ENCODE measurements around the gene KRT81. TPM values are rescaled to one million over a fixed set of nuclear protein-coding genes. Genes with fewer than 3 reads are reported as not detected.

The KRT81 gene
- total and polyA plus RNA-seq, 8 donors, result 0.12 to 0.26 TPM; not detected in 6

- DNase-seq (no peak), ATAC-seq (no peak)
- Histone ChIP-seq H3K36me3 (no peaks in the 10 kb centered on the region), H3K4me3 (no peak overlapping the region), H3K4me1 (no peaks in the 10 kb centered on the region), H3K27me3 (peaks cover 5 to 67% of the 10 kb centered on the region in 2 donors), H3K9me3 (no peaks in the 10 kb centered on the region), H3K27ac (no peak overlapping the region)
- intact Hi-C loops (cut with DNase I), result loop anchor here in 1 of 2 donors (5.0 kb wide), 1 partner anchor 166 kb away; no protein-coding TSS in a partner anchor
- TF ChIP-seq, protein P1, sequence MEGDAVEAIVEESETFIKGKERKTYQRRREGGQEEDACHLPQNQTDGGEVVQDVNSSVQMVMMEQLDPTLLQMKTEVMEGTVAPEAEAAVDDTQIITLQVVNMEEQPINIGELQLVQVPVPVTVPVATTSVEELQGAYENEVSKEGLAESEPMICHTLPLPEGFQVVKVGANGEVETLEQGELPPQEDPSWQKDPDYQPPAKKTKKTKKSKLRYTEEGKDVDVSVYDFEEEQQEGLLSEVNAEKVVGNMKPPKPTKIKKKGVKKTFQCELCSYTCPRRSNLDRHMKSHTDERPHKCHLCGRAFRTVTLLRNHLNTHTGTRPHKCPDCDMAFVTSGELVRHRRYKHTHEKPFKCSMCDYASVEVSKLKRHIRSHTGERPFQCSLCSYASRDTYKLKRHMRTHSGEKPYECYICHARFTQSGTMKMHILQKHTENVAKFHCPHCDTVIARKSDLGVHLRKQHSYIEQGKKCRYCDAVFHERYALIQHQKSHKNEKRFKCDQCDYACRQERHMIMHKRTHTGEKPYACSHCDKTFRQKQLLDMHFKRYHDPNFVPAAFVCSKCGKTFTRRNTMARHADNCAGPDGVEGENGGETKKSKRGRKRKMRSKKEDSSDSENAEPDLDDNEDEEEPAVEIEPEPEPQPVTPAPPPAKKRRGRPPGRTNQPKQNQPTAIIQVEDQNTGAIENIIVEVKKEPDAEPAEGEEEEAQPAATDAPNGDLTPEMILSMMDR (IDR thresholded peaks at IDR 0.05), result no peak
Measured at GRCh38 chr12:52323416-52324152, 32.2 kb upstream of the KRT81 start.

GRCh38 chr12:52323001-52323400, 31.7 kb upstream of the KRT81 start:
- TF ChIP-seq, protein P1 (IDR thresholded peaks at IDR 0.05), result no peak

DNA sequence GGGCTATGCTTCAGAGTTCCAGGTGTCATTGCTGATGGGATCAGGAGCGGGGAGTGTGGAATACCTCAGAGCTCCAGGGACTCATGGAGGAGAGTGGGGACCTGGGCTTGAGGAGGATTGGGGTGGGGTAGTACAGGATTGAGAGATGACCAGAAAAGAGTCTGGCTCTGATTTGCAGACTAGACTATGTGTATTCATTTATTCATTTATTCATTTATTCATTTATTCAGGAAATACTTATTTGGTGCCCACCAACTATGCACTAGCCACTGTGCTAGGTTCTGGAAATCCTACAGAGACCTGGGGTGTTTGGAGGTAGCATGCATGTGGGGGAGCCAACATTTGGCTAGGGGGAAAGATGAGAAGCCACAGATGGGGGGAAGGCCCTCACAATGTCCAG, 30.7 kb upstream of the KRT81 start:
- intact Hi-C loops (cut with DNase I), result loop anchor here in 1 of 2 donors (5.0 kb wide), 1 partner anchor 165 kb away; no protein-coding TSS in a partner anchor
- Histone ChIP-seq H3K36me3 (no peaks in the 10 kb centered on the region), H3K4me3 (no peak overlapping the region), H3K27ac (no peak overlapping the region), H3K4me1 (no peaks in the 10 kb centered on the region), H3K27me3 (peaks cover 5 to 69% of the 10 kb centered on the region in 2 donors), H3K9me3 (no peaks in the 10 kb centered on the region)
- ATAC-seq, result no peak
- TF ChIP-seq, protein P1 (IDR thresholded peaks at IDR 0.05), result no peak
- DNase-seq, result no peak

More at GRCh38 chr12:52323001-52323400, 31.7 kb upstream of the KRT81 start:
- Histone ChIP-seq H3K27me3 (peaks cover 5 to 71% of the 10 kb centered on the region in 2 donors), H3K4me3 (no peak overlapping the region), H3K4me1 (no peaks in the 10 kb centered on the region), H3K27ac (no peak overlapping the region), H3K9me3 (no peaks in the 10 kb centered on the region), H3K36me3 (no peaks in the 10 kb centered on the region)
- ATAC-seq (no peak), DNase-seq (no peak)
- intact Hi-C loops (cut with DNase I), result loop anchor here in 1 of 2 donors (5.0 kb wide), 1 partner anchor 166 kb away; no protein-coding TSS in a partner anchor

DNA sequence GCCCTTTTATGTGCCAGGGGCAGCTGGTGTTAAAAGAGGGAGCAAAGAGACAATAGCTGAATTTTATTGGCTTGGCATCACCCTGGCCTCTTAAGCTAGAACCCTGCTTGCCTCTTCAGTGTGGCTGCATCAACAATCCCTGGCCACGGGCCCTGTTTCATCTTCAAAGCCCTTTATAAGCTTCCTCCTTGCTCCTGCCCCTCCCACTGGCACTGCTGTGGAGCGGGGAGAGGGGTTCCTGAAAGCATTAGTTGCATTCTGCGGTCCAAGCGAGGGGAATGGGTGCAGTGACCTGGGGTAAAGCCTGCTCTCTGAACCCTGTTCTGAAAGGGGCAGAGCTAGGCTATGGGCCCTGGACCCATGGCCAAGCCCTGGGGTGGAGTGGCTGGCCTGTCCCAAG, 30.1 kb upstream of the KRT81 start:
- H3K9me3 ChIP-seq, result no peaks in the 10 kb centered on the region
- no peaks in the 10 kb centered on the region for H3K4me1 ChIP-seq
- no peaks in the 10 kb centered on the region for H3K36me3 ChIP-seq
- no peak for DNase-seq
- no peak for ATAC-seq
- H3K4me3 ChIP-seq, result no peak overlapping the region
- peaks cover 5 to 68% of the 10 kb centered on the region in 2 donors for H3K27me3 ChIP-seq
- TF ChIP-seq, protein P1 (IDR thresholded peaks at IDR 0.05), result no peak
- H3K27ac ChIP-seq, result no peak overlapping the region
- intact Hi-C loops (cut with DNase I), result loop anchor here in 1 of 2 donors (5.0 kb wide), 1 partner anchor 164 kb away; no protein-coding TSS in a partner anchor

- DNase-seq (no peak), ATAC-seq (no peak)
- Histone ChIP-seq H3K9me3 (no peaks in the 10 kb centered on the region), H3K36me3 (no peaks in the 10 kb centered on the region), H3K27ac (no peak within 1 kb of the TSS), H3K27me3 (peaks cover 5 to 68% of the 10 kb centered on the region in 2 donors), H3K4me3 (no peak within 1 kb of the TSS), H3K4me1 (no peaks in the 10 kb centered on the region)
- intact Hi-C loops (cut with DNase I), result loop anchor here in 1 of 2 donors (5.0 kb wide), 1 partner anchor 164 kb away; no protein-coding TSS in a partner anchor
- TF ChIP-seq, protein P1 (IDR thresholded peaks at IDR 0.05), result no peak
Measured at GRCh38 chr12:52320784-52321400, 29.6 kb upstream of the KRT81 start, which contains the start of gene KRT83. TSS of gene KRT83 (minus strand) at chr12:52321398. CDS start at chr12:52321335, 63 bp downstream.
